ENCODE data around the gene RAB28. TPM values are rescaled to one million over a fixed set of nuclear protein-coding genes. Genes with fewer than 3 reads are reported as not detected.
A peak's percentile ranks its signal among the peaks of the same experiment; 100 is the strongest.

Gene RAB28
- total RNA-seq, 1 donor from 2014 or later = 11.9 TPM

- Mint-ChIP-seq H3K4me3 (ENCODE audit: unreplicated experiment) (no peak overlapping the region), H3K36me3 (ENCODE audit: low read depth, unreplicated experiment) (no peaks in the 10 kb centered on the region)
Measured at GRCh38 chr4:13492747-13493146, 8.6 kb upstream of the RAB28 start.

GRCh38 chr4:13484749-13485221 is 645 bp upstream of the RAB28 start:
- Mint-ChIP-seq H3K4me1 (ENCODE audit: low read depth, unreplicated experiment) (peaks cover 20% of the 10 kb centered on the region), H3K9me3 (ENCODE audit: unreplicated experiment) (no peaks in the 10 kb centered on the region), H3K27me3 (ENCODE audit: low read depth, unreplicated experiment) (no peaks in the 10 kb centered on the region), H3K27ac (ENCODE audit: unreplicated experiment) (peak overlapping the region; percentile 99), H3K36me3 (ENCODE audit: low read depth, unreplicated experiment) (no peaks in the 10 kb centered on the region), H3K4me3 (ENCODE audit: unreplicated experiment) (peak overlapping the region; percentile 98)
- DNase-seq (ENCODE audit: low read depth) = peak; percentile 37
- Histone ChIP-seq H3K9ac (ENCODE audit: low read length) (peak overlapping the region; percentile 95), H3K79me2 (ENCODE audit: insufficient read depth, low read length) (peaks cover 40% of the 10 kb centered on the region), H3K4me3 (ENCODE audit: insufficient read depth, low read depth, low read length) (peak overlapping the region; percentile 74), H3K4me2 (ENCODE audit: low read length) (peak overlapping the region; percentile 97), H3K27me3 (ENCODE audit: insufficient read depth, low read length) (no peaks in the 10 kb centered on the region), H3K36me3 (ENCODE audit: insufficient read depth, low read length) (no peaks in the 10 kb centered on the region), H4K20me1 (ENCODE audit: insufficient read depth, low read length) (peaks cover 7% of the 10 kb centered on the region), H3K27ac (ENCODE audit: low read depth, low read length) (peak overlapping the region; percentile 99), H3K4me1 (ENCODE audit: insufficient read depth, low read length) (peaks cover 10% of the 10 kb centered on the region), H2AFZ (ENCODE audit: low read depth, low read length) (peak overlapping the region; percentile 88), H3K9me3 (ENCODE audit: insufficient read depth, low read depth, low read length) (no peaks in the 10 kb centered on the region)
- TF ChIP-seq EZH2 (IDR thresholded peaks at IDR 0.05; ENCODE audit: insufficient read depth, low read length) (no peak), CTCF (IDR thresholded peaks at IDR 0.05; ENCODE audit: insufficient read depth, low read depth, low read length) (no peak)
- FAIRE-seq = no peak

More at GRCh38 chr4:13492747-13493146, 8.6 kb upstream of the RAB28 start:
- Histone ChIP-seq H4K20me1 (ENCODE audit: insufficient read depth, low read length) (no peaks in the 10 kb centered on the region), H3K9ac (ENCODE audit: low read length) (no peak overlapping the region), H3K4me3 (ENCODE audit: insufficient read depth, low read depth, low read length) (no peak overlapping the region), H3K4me2 (ENCODE audit: low read length) (no peak overlapping the region), H3K36me3 (ENCODE audit: insufficient read depth, low read length) (no peaks in the 10 kb centered on the region), H3K27me3 (ENCODE audit: insufficient read depth, low read length) (peaks cover 3% of the 10 kb centered on the region), H2AFZ (ENCODE audit: low read depth, low read length) (no peak overlapping the region), H3K27ac (ENCODE audit: low read depth, low read length) (no peak overlapping the region), H3K9me3 (ENCODE audit: insufficient read depth, low read depth, low read length) (no peaks in the 10 kb centered on the region), H3K79me2 (ENCODE audit: insufficient read depth, low read length) (no peaks in the 10 kb centered on the region), H3K4me1 (ENCODE audit: insufficient read depth, low read length) (no peaks in the 10 kb centered on the region)
- FAIRE-seq (no peak), DNase-seq (ENCODE audit: low read depth) (no peak)
- no peaks in the 10 kb centered on the region for H3K27me3 Mint-ChIP-seq (ENCODE audit: low read depth, unreplicated experiment)
- no peaks in the 10 kb centered on the region for H3K9me3 Mint-ChIP-seq (ENCODE audit: unreplicated experiment)
- peaks cover 9% of the 10 kb centered on the region for H3K4me1 Mint-ChIP-seq (ENCODE audit: low read depth, unreplicated experiment)
- no peak overlapping the region for H3K27ac Mint-ChIP-seq (ENCODE audit: unreplicated experiment)
- TF ChIP-seq EZH2 (IDR thresholded peaks at IDR 0.05; ENCODE audit: insufficient read depth, low read length) (no peak), CTCF (IDR thresholded peaks at IDR 0.05; ENCODE audit: insufficient read depth, low read depth, low read length) (no peak)

- H3K4me2 ChIP-seq (ENCODE audit: low read length) = peak overlapping the region; percentile 97
- H3K9me3 ChIP-seq (ENCODE audit: insufficient read depth, low read depth, low read length) = no peaks in the 10 kb centered on the region
- Mint-ChIP-seq H3K27me3 (ENCODE audit: low read depth, unreplicated experiment) (no peaks in the 10 kb centered on the region), H3K36me3 (ENCODE audit: low read depth, unreplicated experiment) (no peaks in the 10 kb centered on the region), H3K4me1 (ENCODE audit: low read depth, unreplicated experiment) (peaks cover 20% of the 10 kb centered on the region), H3K27ac (ENCODE audit: unreplicated experiment) (peak overlapping the region; percentile 93), H3K9me3 (ENCODE audit: unreplicated experiment) (no peaks in the 10 kb centered on the region), H3K4me3 (ENCODE audit: unreplicated experiment) (peak overlapping the region; percentile 98)
- H3K79me2 ChIP-seq (ENCODE audit: insufficient read depth, low read length) = peaks cover 40% of the 10 kb centered on the region
- FAIRE-seq = no peak
- peaks cover 7% of the 10 kb centered on the region for H4K20me1 ChIP-seq (ENCODE audit: insufficient read depth, low read length)
- H3K36me3 ChIP-seq (ENCODE audit: insufficient read depth, low read length) = no peaks in the 10 kb centered on the region
- H3K27ac ChIP-seq (ENCODE audit: low read depth, low read length) = peak overlapping the region; percentile 99
- TF ChIP-seq EZH2 (IDR thresholded peaks at IDR 0.05; ENCODE audit: insufficient read depth, low read length) (no peak), CTCF (IDR thresholded peaks at IDR 0.05; ENCODE audit: insufficient read depth, low read depth, low read length) (no peak)
- no peaks in the 10 kb centered on the region for H3K27me3 ChIP-seq (ENCODE audit: insufficient read depth, low read length)
- peaks cover 10% of the 10 kb centered on the region for H3K4me1 ChIP-seq (ENCODE audit: insufficient read depth, low read length)
- DNase-seq (ENCODE audit: low read depth) = peak; percentile 78
- peak overlapping the region; percentile 95 for H3K9ac ChIP-seq (ENCODE audit: low read length)
- H2AFZ ChIP-seq (ENCODE audit: low read depth, low read length) = peak overlapping the region; percentile 73
- peak overlapping the region; percentile 74 for H3K4me3 ChIP-seq (ENCODE audit: insufficient read depth, low read depth, low read length)
Measured at GRCh38 chr4:13483768-13484121, 395 bp downstream of the RAB28 start.
